ENCODE measurements around the gene MAGI2. TPM values are rescaled to one million over a fixed set of nuclear protein-coding genes. Genes with fewer than 3 reads are reported as not detected.
A peak's percentile ranks its signal among the peaks of the same experiment; 100 is the strongest.

The MAGI2 gene
- total RNA-seq, 1 experiment from 2014 or later = 1.1 TPM

- peak; percentile 59 for DNase-seq (ENCODE audit: extremely low read depth, low read depth)
These were observed 171.3 kb downstream of the MAGI2 start for GRCh38 chr7:79282070-79282694.

GRCh38 chr7:79281426-79281825, 172.0 kb downstream of the MAGI2 start:
- DNase-seq (ENCODE audit: extremely low read depth, low read depth) = no peak

DNA sequence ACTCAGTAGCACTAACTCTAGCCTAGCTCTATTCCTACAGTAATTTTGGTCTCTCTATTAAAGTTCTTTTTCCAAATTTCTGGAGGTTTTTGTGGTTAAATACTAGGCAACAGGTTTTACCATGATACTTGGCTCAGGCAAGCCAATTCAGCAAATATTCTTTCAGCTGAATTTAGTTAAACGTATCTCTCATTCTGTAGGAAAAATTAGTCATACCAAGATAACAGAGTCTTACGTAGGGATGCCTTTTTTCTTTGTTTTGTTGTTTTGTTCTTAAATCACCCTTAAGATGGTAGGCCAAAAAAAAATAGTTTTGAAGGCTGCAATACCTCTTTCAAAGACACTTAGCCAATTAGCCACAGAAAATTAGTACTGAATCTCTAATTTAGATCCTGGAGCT, 180.5 kb downstream of the MAGI2 start:
- no peak for DNase-seq (ENCODE audit: extremely low read depth, low read depth)

DNA sequence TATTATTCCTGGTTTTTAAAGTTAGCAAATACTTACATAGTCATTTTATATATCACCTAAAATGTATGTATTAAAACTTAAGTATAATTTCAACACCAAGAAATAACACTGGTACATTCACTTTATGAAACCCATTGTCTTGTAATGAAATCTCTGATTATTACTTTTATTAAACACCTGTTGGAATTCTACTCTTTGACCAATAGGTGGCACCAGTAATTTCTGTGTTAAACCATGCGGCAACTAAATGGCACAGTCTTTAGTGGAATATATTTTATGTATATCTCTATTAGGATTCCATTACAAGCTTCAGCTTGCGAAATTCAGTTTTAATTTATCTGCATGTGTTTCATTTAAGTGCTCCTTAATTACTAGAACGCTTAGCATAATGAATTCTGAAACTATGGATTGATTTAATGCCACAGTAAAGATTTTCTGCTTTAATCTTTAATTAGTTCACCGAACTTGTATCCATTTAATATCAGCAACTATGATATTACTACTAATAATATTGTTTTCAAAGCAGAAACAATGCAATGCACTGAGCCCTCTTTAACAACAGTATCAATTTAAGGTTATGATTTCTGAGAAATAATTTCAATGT, 181.3 kb downstream of the MAGI2 start:
- peak; percentile 65 for DNase-seq (ENCODE audit: extremely low read depth, low read depth)

GRCh38 chr7:79268730-79269129, 184.7 kb downstream of the MAGI2 start:
- DNase-seq (ENCODE audit: extremely low read depth, low read depth) = no peak

- no peak for DNase-seq (ENCODE audit: extremely low read depth, low read depth)
These were observed 194.6 kb downstream of the MAGI2 start for GRCh38 chr7:79258826-79259225.

DNA sequence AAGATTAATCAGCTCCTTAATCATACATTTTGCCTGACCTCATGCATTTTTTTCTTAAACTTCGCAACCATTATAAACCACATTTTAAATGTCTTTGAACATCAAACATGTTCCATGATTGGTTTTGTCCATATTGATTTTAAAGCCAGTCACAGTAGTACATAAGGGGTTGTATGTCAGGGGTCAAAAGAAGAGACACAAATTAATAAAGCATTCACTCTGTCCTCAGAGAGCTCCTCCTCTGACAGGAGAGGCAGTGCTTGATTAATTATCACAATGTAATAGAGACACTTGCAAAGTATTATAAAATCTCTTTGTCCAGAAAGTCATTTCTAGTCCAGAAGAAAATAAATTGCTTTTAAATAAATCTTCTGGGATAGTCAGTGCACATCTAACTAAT, 195.5 kb downstream of the MAGI2 start:
- no peak for DNase-seq (ENCODE audit: extremely low read depth, low read depth)

- DNase-seq (ENCODE audit: extremely low read depth, low read depth) = no peak
These were observed 207.7 kb downstream of the MAGI2 start for GRCh38 chr7:79245623-79246249.

DNA sequence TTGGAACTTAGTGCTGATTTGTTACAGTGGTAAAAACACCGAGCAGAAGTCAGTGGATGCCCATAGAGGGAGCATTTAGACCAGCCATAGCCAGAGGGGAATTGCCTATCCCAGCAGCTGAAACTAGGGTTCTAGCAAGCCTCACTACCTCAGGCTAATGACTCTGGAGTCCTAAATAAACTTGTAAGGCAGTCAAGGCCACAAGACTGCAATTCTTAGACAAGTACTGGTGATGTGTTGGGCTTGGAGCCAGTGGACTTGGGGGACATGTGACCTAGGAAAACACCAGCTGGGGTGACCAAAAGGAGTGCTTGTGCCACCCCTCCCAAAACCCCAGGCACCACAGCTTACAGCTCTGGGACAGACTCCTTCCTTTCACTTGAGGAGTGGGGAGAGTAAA, 209.0 kb downstream of the MAGI2 start:
- no peak for DNase-seq (ENCODE audit: extremely low read depth, low read depth)

DNA sequence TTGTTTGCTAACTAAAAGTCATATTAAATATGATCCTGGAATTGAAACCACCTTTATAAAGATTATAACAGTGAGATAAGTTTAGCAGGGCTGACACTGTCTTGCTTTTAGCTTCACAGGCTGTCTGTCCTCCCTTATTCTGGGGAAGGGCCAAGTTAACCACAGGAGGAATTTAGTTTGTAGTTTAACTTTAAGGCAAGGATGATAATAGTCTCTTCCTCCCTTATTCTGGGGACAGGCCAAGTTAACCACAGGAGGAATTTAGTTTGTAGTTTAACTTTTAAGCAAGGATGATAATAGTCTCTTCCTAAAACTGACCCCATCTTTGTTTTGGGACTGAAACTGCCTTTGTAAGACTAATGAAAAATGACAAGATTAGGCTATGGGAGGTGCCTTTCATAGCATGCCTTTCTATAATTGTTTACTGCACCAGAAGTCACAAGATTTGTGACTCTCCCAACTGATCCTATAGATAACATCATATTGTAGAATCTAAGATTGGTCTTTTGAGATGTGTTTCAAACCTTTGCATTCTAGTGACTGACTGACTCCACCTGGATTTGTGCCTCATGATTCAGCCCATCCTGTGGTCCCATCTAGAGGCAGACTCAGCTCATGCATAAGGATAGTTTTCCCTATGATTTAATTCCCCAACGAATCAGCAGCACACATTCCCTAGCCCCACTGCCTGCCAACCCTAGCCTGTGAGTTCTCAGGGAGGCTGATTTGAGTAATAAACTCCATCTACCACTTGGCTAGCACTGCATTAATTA, 212.0 kb downstream of the MAGI2 start:
- DNase-seq (ENCODE audit: extremely low read depth, low read depth) = no peak

DNA sequence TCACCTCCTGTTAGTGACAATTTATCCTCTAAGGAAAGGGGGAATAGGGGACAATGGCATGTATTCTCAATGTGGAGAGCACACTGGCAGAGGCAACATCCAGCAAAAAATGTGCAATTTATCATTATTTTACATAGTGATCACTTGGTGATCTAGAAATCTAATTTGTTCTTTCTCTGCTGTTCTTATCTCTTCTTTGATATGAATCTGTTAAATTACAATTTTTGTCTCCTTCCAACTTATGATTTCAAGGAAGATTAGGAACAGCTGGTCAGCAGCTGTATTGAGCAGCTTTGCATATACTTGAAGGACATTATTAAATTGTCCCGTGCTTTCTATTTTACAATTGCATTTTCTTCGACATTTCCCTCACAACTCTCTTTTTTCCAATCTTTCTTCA, 213.1 kb downstream of the MAGI2 start:
- DNase-seq (ENCODE audit: extremely low read depth, low read depth) = no peak

- DNase-seq (ENCODE audit: extremely low read depth, low read depth) = no peak
These were observed 217.0 kb downstream of the MAGI2 start for GRCh38 chr7:79236352-79237028.

DNA sequence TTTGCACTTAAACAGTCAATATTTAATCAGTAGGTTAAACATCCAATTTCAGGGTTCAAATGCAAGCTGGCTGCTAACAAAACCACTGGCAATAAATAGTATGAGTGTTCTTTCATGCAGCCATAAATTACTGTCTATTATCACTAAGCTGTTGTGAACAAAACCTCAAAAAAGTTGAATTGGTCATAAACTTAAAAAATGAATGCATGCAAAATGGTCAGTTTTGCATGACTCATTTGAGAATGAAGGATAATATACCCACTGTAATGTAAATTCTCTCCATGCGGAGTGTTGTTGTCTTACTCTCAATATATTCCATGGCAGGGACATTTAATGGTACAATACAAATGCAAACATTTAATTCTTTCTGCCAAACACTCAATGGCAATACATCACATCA, 226.4 kb downstream of the MAGI2 start:
- no peak for DNase-seq (ENCODE audit: extremely low read depth, low read depth)

GRCh38 chr7:79221211-79221610, 232.3 kb downstream of the MAGI2 start:
- DNase-seq (ENCODE audit: extremely low read depth, low read depth) = no peak

GRCh38 chr7:79217976-79218626, 235.4 kb downstream of the MAGI2 start:
- DNase-seq (ENCODE audit: extremely low read depth, low read depth) = no peak

GRCh38 chr7:79217468-79217867, 236.0 kb downstream of the MAGI2 start:
- DNase-seq (ENCODE audit: extremely low read depth, low read depth) = no peak

DNA sequence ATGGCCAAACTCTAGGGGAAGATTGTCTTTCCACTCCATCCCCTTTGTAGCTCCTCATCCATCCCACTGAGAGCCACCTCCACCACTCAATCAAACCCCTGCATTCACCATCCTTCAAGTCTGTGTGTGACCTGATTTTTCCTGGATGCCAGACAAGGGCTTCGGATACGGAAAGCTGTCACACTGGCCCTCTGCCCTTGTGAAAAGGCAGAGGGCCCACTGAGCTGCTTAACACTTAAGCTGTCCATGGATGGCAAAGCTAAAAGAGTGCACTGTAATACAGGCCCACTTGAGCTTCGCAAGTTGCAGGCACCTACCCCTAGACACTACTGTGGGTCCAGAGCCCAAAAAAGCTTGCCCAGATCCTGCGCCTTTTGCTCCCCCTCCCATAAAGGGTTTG, 237.2 kb downstream of the MAGI2 start:
- DNase-seq (ENCODE audit: extremely low read depth, low read depth) = no peak

GRCh38 chr7:79212334-79212733, 241.1 kb downstream of the MAGI2 start:
- DNase-seq (ENCODE audit: extremely low read depth, low read depth) = no peak

- DNase-seq (ENCODE audit: extremely low read depth, low read depth) = no peak
These were observed 241.7 kb downstream of the MAGI2 start for GRCh38 chr7:79211724-79212123.

DNA sequence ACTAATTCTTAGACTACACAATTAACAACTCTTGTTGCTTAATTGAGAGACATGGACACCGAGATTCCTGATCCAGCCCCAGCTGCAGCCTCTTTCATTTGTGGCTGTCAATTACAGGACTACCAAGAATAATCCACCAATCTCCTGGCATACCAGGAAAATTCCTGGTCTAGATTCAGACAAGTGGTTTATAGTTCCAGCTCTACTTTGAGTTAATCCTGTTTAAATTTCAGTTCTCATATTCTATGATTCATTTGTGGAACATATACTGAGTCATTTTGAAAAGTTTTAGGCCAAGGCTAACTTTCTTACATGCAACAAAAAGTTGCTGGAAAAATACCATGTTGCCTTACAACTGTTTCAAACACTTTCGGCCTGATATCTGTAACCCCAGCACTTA, 253.5 kb downstream of the MAGI2 start:
- DNase-seq (ENCODE audit: extremely low read depth, low read depth) = no peak

DNA sequence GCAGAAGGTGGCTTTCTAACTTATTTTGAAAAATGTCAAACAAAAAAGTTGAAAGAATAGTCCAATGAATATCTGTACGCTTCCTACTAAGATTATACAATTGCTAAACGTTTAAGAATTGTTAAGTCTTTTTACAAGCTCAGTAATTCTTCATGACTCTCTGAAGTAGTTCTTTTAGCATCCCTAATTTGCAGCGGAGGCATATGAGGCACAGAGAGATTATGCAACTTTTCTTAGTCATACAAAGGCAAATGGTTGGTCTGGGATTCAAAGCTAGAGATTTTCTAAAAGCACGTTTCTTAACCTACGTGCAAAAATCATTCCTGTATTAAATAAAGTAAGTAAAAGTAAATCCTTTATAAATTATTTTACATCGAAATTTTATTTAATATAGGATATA, 254.2 kb downstream of the MAGI2 start:
- DNase-seq (ENCODE audit: extremely low read depth, low read depth) = no peak

Measured in NCI-H460 (cell line).